ENCODE measurements around the gene LAMTOR4. TPM values are rescaled to one million over a fixed set of nuclear protein-coding genes. Genes with fewer than 3 reads are reported as not detected.

Gene LAMTOR4
- polyA plus RNA-seq, 1 donor from 2014 or later = 333 TPM

DNA sequence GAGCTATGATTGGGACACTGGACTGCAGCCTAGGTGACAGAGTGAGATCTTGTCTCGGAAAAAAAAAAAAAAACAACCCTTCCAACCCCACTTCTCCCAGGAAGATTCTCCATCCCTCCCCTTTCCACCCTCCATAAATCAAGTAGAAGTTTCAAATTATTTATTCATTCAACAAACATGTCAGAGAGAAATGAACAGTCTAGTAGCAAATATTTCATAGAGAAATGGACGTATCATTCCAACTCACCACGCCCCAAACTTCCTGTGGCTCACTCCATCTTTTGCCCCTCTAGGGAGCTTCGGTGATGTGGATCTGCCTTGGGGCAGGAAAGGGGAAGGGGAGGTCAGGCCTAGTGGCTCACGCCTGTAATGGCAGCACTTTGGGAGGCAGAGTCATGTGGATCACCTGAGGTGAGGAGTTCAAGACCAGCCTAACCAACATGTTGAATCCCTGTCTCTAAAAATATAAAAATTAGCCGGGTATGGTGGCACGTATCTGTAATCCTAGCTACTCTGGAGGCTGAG, 10.4 kb downstream of the LAMTOR4 start:
- Histone ChIP-seq H3K27me3 (ENCODE audit: insufficient read depth, low read depth, low read length) (no peaks in the 10 kb centered on the region), H3K9me2 (ENCODE audit: insufficient read depth, low read length) (no peaks in the 10 kb centered on the region), H4K20me1 (ENCODE audit: insufficient read depth) (no peaks in the 10 kb centered on the region), H3K4me2 (ENCODE audit: low read length) (peak overlapping the region; percentile 44), H2AFZ (ENCODE audit: low read depth, low read length) (peak overlapping the region; percentile 60), H3K79me2 (replicated peaks; ENCODE audit: insufficient read depth, low read length) (no peaks in the 10 kb centered on the region), H3K9ac (ENCODE audit: low read length) (peak overlapping the region; percentile 78), H3K9me3 (ENCODE audit: low read length) (no peaks in the 10 kb centered on the region), H3K4me3 (ENCODE audit: low read length) (peak overlapping the region; percentile 89), H3K36me3 (ENCODE audit: insufficient read depth, low read length) (no peaks in the 10 kb centered on the region), H3K27ac (ENCODE audit: low read length) (peak overlapping the region; percentile 45), H3F3A (ENCODE audit: insufficient read depth, low read length, poor library complexity, severe bottlenecking) (no peaks in the 10 kb centered on the region)
- TF ChIP-seq RAD21 (conservative IDR thresholded peaks at IDR 0.05) = no peak
- TF ChIP-seq, protein P1, sequence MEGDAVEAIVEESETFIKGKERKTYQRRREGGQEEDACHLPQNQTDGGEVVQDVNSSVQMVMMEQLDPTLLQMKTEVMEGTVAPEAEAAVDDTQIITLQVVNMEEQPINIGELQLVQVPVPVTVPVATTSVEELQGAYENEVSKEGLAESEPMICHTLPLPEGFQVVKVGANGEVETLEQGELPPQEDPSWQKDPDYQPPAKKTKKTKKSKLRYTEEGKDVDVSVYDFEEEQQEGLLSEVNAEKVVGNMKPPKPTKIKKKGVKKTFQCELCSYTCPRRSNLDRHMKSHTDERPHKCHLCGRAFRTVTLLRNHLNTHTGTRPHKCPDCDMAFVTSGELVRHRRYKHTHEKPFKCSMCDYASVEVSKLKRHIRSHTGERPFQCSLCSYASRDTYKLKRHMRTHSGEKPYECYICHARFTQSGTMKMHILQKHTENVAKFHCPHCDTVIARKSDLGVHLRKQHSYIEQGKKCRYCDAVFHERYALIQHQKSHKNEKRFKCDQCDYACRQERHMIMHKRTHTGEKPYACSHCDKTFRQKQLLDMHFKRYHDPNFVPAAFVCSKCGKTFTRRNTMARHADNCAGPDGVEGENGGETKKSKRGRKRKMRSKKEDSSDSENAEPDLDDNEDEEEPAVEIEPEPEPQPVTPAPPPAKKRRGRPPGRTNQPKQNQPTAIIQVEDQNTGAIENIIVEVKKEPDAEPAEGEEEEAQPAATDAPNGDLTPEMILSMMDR (IDR thresholded peaks at IDR 0.05; ENCODE audit: poor library complexity, severe bottlenecking) = no peak
- TF ChIP-seq EP300 (conservative IDR thresholded peaks at IDR 0.05; ENCODE audit: poor library complexity, severe bottlenecking) = no peak
- TF ChIP-seq, protein P2, sequence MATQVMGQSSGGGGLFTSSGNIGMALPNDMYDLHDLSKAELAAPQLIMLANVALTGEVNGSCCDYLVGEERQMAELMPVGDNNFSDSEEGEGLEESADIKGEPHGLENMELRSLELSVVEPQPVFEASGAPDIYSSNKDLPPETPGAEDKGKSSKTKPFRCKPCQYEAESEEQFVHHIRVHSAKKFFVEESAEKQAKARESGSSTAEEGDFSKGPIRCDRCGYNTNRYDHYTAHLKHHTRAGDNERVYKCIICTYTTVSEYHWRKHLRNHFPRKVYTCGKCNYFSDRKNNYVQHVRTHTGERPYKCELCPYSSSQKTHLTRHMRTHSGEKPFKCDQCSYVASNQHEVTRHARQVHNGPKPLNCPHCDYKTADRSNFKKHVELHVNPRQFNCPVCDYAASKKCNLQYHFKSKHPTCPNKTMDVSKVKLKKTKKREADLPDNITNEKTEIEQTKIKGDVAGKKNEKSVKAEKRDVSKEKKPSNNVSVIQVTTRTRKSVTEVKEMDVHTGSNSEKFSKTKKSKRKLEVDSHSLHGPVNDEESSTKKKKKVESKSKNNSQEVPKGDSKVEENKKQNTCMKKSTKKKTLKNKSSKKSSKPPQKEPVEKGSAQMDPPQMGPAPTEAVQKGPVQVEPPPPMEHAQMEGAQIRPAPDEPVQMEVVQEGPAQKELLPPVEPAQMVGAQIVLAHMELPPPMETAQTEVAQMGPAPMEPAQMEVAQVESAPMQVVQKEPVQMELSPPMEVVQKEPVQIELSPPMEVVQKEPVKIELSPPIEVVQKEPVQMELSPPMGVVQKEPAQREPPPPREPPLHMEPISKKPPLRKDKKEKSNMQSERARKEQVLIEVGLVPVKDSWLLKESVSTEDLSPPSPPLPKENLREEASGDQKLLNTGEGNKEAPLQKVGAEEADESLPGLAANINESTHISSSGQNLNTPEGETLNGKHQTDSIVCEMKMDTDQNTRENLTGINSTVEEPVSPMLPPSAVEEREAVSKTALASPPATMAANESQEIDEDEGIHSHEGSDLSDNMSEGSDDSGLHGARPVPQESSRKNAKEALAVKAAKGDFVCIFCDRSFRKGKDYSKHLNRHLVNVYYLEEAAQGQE (IDR thresholded peaks at IDR 0.05; ENCODE audit: borderline replicate concordance) = no peak
- TF ChIP-seq MXI1 (conservative IDR thresholded peaks at IDR 0.05; ENCODE audit: poor library complexity, severe bottlenecking) = no peak
- no peak for TF ChIP-seq TAF1 (IDR thresholded peaks at IDR 0.05; ENCODE audit: low read depth)
- no peak for TF ChIP-seq EZH2 (IDR thresholded peaks at IDR 0.05; ENCODE audit: borderline replicate concordance, insufficient read depth, low read length, poor library complexity, severe bottlenecking)
- TF ChIP-seq POLR2AphosphoS5 (IDR thresholded peaks at IDR 0.05) = no peak
- TF ChIP-seq SMC3 (conservative IDR thresholded peaks at IDR 0.05; ENCODE audit: poor library complexity) = no peak

DNA sequence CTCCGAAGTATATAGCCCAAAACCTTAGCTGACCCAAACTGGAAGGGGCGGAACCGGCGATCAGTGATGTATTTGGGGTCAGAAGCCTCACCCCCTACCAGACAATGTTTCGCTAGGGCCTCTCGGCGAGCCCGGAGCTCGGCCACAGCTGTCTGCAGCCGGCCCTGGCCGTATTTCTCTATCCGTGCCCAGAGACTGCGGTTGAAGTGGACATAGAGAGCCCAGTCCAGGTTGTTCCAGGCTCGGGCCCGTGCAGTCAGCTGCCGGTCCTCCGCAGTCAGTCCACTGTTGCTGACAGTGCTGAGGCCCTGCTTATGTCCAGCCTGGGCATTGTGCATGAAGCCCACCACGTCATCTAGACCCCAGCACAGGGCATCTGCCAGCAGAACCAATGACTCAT, 11.3 kb downstream of the LAMTOR4 start:
- TF ChIP-seq EZH2 (IDR thresholded peaks at IDR 0.05; ENCODE audit: borderline replicate concordance, insufficient read depth, low read length, poor library complexity, severe bottlenecking) (no peak), EP300 (conservative IDR thresholded peaks at IDR 0.05; ENCODE audit: poor library complexity, severe bottlenecking) (no peak), POLR2AphosphoS5 (IDR thresholded peaks at IDR 0.05) (no peak)
- TF ChIP-seq, protein P2 (IDR thresholded peaks at IDR 0.05; ENCODE audit: borderline replicate concordance) = no peak
- TF ChIP-seq, protein P1 (IDR thresholded peaks at IDR 0.05; ENCODE audit: poor library complexity, severe bottlenecking) = no peak
- Histone ChIP-seq H3K9me3 (ENCODE audit: low read length) (no peaks in the 10 kb centered on the region), H3K4me2 (ENCODE audit: low read length) (no peak overlapping the region), H3K36me3 (ENCODE audit: insufficient read depth, low read length) (no peaks in the 10 kb centered on the region), H3K27ac (ENCODE audit: low read length) (no peak overlapping the region), H4K20me1 (ENCODE audit: insufficient read depth) (no peaks in the 10 kb centered on the region), H3K4me3 (ENCODE audit: low read length) (no peak overlapping the region), H3K9ac (ENCODE audit: low read length) (no peak overlapping the region), H3K9me2 (ENCODE audit: insufficient read depth, low read length) (no peaks in the 10 kb centered on the region), H2AFZ (ENCODE audit: low read depth, low read length) (no peak overlapping the region), H3F3A (ENCODE audit: insufficient read depth, low read length, poor library complexity, severe bottlenecking) (no peaks in the 10 kb centered on the region), H3K27me3 (ENCODE audit: insufficient read depth, low read depth, low read length) (no peaks in the 10 kb centered on the region), H3K79me2 (replicated peaks; ENCODE audit: insufficient read depth, low read length) (no peaks in the 10 kb centered on the region)

Data from neural cell (in vitro differentiated cells).